CD4-positive, alpha-beta T cell (primary cell): ENCODE measurements around the gene ADAMTS3. TPM values are rescaled to one million over a fixed set of nuclear protein-coding genes. Genes with fewer than 3 reads are reported as not detected.

ENCODE experiments used
- ATAC-seq: fragments of 200-7000 bp; cut with Tn5 transposase; one replicate; pipeline ENCODE4 v1.10.0; 2022; ENCODE audit warnings: mild to moderate bottlenecking; ENCODE audit not compliant: poor library complexity
- CTCF ChIA-PET: fragments of 350-600 bp; sonication (Branson Sonifier 250); formaldehyde crosslinking; loops from one replicate; lab custom pipeline; 2021; ENCODE audit warnings: antibody characterized with exemption, inconsistent platforms; lab: Charles Lee
- POLR2A ChIA-PET: fragments of 350-600 bp; sonication (Branson Sonifier 250); formaldehyde crosslinking; loops from one replicate; lab custom pipeline; 2021; ENCODE audit warnings: antibody characterized with exemption, inconsistent platforms; lab: Charles Lee
- DNase-seq, 14 experiments: peaks; one replicate each; pipeline ENCODE4 v3.0.0-alpha.2; 2013 to 2020; ENCODE audit warnings: mixed read lengths in 2 of 14
- H3K27ac ChIP-seq, 2 donors: one replicate each; pipeline versions ENCODE4 v1.5.1 to v1.7.0; 2013; ENCODE audit warnings: low read length in 2 of 2, low read depth in 1 of 2, mild to moderate bottlenecking in 1 of 2
- H3K27me3 ChIP-seq, 2 experiments: 1 replicate in 1 of 2; 2 replicates in 1 of 2; pipeline versions ENCODE4 v1.6.1 to v1.7.0; 2013; ENCODE audit warnings: low read length in 2 of 2, control low read depth in 1 of 2, mild to moderate bottlenecking in 1 of 2, moderate library complexity in 1 of 2; ENCODE audit not compliant: insufficient read depth in 2 of 2, control insufficient read depth in 1 of 2
- H3K36me3 ChIP-seq: one replicate; pipeline ENCODE4 v1.6.1; 2013; ENCODE audit warnings: low read length, control low read depth; ENCODE audit not compliant: insufficient read depth
- H3K4me1 ChIP-seq: one replicate; pipeline ENCODE4 v1.6.1; 2013; ENCODE audit warnings: low read length, control low read depth; ENCODE audit not compliant: insufficient read depth
- H3K4me3 ChIP-seq: one replicate; pipeline ENCODE4 v1.5.1; 2013; ENCODE audit warnings: mild to moderate bottlenecking, low read length, moderate library complexity
- H3K9me3 ChIP-seq, 2 experiments: 1 replicate in 1 of 2; 2 replicates in 1 of 2; pipeline versions ENCODE4 v1.6.1 to v1.7.0; 2013; ENCODE audit warnings: low read length in 2 of 2, mild to moderate bottlenecking in 2 of 2, control low read depth in 1 of 2, moderate library complexity in 1 of 2; ENCODE audit not compliant: control insufficient read depth in 1 of 2, insufficient read depth in 1 of 2
- H3K27ac Mint-ChIP-seq: one replicate; pipeline ENCODE4 v1.8.0; 2020; ENCODE audit warnings: mixed read lengths
- H3K27me3 Mint-ChIP-seq: one replicate; pipeline ENCODE4 v1.8.0; 2021; ENCODE audit warnings: mixed read lengths
- H3K36me3 Mint-ChIP-seq: one replicate; pipeline ENCODE4 v1.8.0; 2021; ENCODE audit warnings: low read depth, mixed read lengths
- H3K4me1 Mint-ChIP-seq: one replicate; pipeline ENCODE4 v1.8.0; 2021; ENCODE audit warnings: low read depth, mixed read lengths
- H3K4me3 Mint-ChIP-seq: one replicate; pipeline ENCODE4 v1.8.0; 2020; ENCODE audit warnings: mild to moderate bottlenecking, mixed read lengths
- H3K9me3 Mint-ChIP-seq: one replicate; pipeline ENCODE4 v1.8.0; 2020; ENCODE audit warnings: mixed read lengths
- intact Hi-C, 2 experiments: fragments of 100-400 bp; cut with DNase I in 1 of 2; cut with micrococcal nuclease in 1 of 2; formaldehyde crosslinking; loops; one replicate each; pipeline versions ENCODE4 v1.15.1 to v1.9.0; 2023 to 2025; cut with DNase I, micrococcal nuclease
- total RNA-seq, 174 experiments: library from RNA in 2 of 174; stranded (reverse) in 2 of 174; gene quantifications; one replicate each; pipeline ENCODE4 v1.2.3 and lab custom pipeline; 2021 to 2026
- TF ChIP-seq, protein P1 (sequence below): fragments of 200-600 bp; IDR thresholded peaks from one replicate; pipeline ENCODE4 v1.8.0; 2022; ENCODE audit warnings: antibody characterized with exemption, mild to moderate bottlenecking

The ADAMTS3 gene
- total RNA-seq, 2 experiments from 2014 or later, result not detected

DNA sequence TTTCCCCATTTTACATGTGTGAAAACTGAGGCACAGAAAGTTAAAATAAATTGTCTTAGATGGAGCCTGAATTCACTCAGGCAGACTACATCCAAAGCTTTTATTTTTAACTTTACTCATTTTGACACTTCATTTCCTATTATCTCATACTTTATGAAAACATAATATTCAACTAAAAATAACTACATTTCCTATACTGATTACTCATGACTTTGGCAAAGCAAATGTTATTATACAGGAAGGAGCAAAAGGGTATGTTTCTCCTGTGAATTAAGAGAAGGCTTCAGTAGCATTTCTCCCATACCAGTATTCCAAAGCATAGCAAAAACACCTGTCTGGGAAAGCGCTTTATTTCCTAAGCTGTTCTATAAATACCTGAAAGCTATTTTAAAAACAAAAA lies 178.6 kb downstream of the ADAMTS3 start:
- Mint-ChIP-seq H3K27me3 (no peaks in the 10 kb centered on the region), H3K4me3 (no peak overlapping the region), H3K27ac (no peak overlapping the region), H3K9me3 (no peaks in the 10 kb centered on the region), H3K4me1 (no peaks in the 10 kb centered on the region), H3K36me3 (no peaks in the 10 kb centered on the region)
- Histone ChIP-seq H3K9me3 (no peaks in the 10 kb centered on the region), H3K4me3 (no peak overlapping the region), H3K36me3 (no peaks in the 10 kb centered on the region), H3K27me3 (no peaks in the 10 kb centered on the region), H3K4me1 (no peaks in the 10 kb centered on the region), H3K27ac (no peak overlapping the region)
- no peak for ATAC-seq
- no peak for DNase-seq
- ChIA-PET CTCF (no interaction called here), POLR2A (interaction anchor here (0.7 kb wide), 1 partner anchor 90 kb away, joined by 3 read pairs; no protein-coding TSS in a partner anchor)
- intact Hi-C loops, result no loop called here
- TF ChIP-seq, protein P1, sequence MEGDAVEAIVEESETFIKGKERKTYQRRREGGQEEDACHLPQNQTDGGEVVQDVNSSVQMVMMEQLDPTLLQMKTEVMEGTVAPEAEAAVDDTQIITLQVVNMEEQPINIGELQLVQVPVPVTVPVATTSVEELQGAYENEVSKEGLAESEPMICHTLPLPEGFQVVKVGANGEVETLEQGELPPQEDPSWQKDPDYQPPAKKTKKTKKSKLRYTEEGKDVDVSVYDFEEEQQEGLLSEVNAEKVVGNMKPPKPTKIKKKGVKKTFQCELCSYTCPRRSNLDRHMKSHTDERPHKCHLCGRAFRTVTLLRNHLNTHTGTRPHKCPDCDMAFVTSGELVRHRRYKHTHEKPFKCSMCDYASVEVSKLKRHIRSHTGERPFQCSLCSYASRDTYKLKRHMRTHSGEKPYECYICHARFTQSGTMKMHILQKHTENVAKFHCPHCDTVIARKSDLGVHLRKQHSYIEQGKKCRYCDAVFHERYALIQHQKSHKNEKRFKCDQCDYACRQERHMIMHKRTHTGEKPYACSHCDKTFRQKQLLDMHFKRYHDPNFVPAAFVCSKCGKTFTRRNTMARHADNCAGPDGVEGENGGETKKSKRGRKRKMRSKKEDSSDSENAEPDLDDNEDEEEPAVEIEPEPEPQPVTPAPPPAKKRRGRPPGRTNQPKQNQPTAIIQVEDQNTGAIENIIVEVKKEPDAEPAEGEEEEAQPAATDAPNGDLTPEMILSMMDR, result no peak

DNA sequence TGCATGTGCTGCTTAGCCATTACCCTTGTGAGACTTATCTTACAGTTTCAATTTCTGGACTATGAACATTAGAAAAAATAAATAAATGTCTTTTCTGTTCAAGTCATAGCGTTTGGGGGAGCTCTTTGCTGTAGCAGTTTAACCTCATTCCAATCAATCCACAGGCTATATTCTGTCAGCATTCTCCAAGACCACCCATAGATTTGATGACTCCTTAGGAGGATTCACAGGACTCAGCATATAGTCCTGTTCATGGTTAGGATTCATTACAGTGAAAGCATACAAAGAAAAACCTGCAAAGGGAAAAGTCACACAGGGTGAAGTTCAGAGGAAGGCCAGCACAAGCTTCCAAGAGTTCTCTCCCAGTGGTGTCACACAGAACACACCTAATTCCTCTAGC lies 180.5 kb downstream of the ADAMTS3 start:
- intact Hi-C loops, result no loop called here

DNA sequence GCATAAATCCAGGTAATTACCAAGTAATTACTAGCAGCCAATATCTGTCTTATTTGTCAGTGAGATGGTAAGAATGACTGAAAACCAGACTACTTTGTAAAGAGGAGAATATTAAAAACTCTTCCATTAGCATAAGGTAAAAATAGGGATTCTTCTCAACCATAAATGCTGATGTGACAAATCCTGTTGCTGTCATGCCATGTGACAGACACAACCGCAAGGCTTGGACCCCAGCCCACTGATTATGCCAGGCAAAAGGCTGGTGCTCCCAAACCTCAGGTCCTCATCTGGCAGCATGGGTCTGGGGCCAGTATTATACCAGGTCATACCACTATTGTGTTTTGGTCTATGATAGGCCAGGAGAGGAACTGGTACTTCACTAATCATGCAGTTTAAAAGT lies 181.1 kb downstream of the ADAMTS3 start:
- H3K27ac Mint-ChIP-seq, result no peak overlapping the region
- TF ChIP-seq, protein P1, result no peak
- DNase-seq (no peak), ATAC-seq (no peak)
- ChIA-PET CTCF (no interaction called here), POLR2A (no interaction called here)
- no peaks in the 10 kb centered on the region for H3K9me3 ChIP-seq
- H3K9me3 Mint-ChIP-seq, result no peaks in the 10 kb centered on the region
- no peaks in the 10 kb centered on the region for H3K27me3 Mint-ChIP-seq
- no peak overlapping the region for H3K27ac ChIP-seq
- no peak overlapping the region for H3K4me3 ChIP-seq
- intact Hi-C loops, result no loop called here
- H3K36me3 Mint-ChIP-seq, result no peaks in the 10 kb centered on the region
- no peaks in the 10 kb centered on the region for H3K27me3 ChIP-seq
- no peaks in the 10 kb centered on the region for H3K4me1 Mint-ChIP-seq
- no peak overlapping the region for H3K4me3 Mint-ChIP-seq
- no peaks in the 10 kb centered on the region for H3K4me1 ChIP-seq
- no peaks in the 10 kb centered on the region for H3K36me3 ChIP-seq

More for the DNA sequence above, 180.5 kb downstream of the ADAMTS3 start:
- ATAC-seq, result no peak
- Histone ChIP-seq H3K27me3 (no peaks in the 10 kb centered on the region), H3K4me1 (no peaks in the 10 kb centered on the region), H3K27ac (no peak overlapping the region), H3K36me3 (no peaks in the 10 kb centered on the region), H3K4me3 (no peak overlapping the region), H3K9me3 (no peaks in the 10 kb centered on the region)
- Mint-ChIP-seq H3K9me3 (no peaks in the 10 kb centered on the region), H3K4me3 (no peak overlapping the region), H3K4me1 (no peaks in the 10 kb centered on the region), H3K27me3 (no peaks in the 10 kb centered on the region), H3K36me3 (no peaks in the 10 kb centered on the region), H3K27ac (no peak overlapping the region)
- ChIA-PET POLR2A (no interaction called here), CTCF (no interaction called here)
- DNase-seq, result no peak
- TF ChIP-seq, protein P1, result no peak
